HUES6 (cell line): ENCODE measurements around the gene OR10J1.
"Not testable (repeated sequence)": the region's sequence is repeated elsewhere in the genome, so short reads cannot be mapped to it uniquely, and the experiment has no call there.

Source experiments
- H3K27ac ChIP-seq: 2 replicates; pipeline ENCODE4 v1.7.0; 2013; ENCODE audit warnings: low read depth, mild to moderate bottlenecking, low read length, inconsistent platforms
- H3K27me3 ChIP-seq: 2 replicates; pipeline ENCODE4 v1.6.1; 2013; ENCODE audit warnings: low read length; ENCODE audit not compliant: control insufficient read depth, insufficient read depth
- H3K36me3 ChIP-seq: 2 replicates; pipeline ENCODE4 v1.6.1; 2013; ENCODE audit warnings: low read length; ENCODE audit not compliant: control insufficient read depth, insufficient read depth
- H3K4me1 ChIP-seq: 2 replicates; pipeline ENCODE4 v1.6.1; 2013; ENCODE audit warnings: low read length; ENCODE audit not compliant: control insufficient read depth, insufficient read depth
- H3K4me3 ChIP-seq: 2 replicates; pipeline ENCODE4 v1.5.1; 2013; ENCODE audit warnings: low read depth, low read length
- H3K9ac ChIP-seq: one replicate; pipeline ENCODE4 v1.6.1; 2013; ENCODE audit warnings: mild to moderate bottlenecking, low read length
- H3K9me3 ChIP-seq: 2 replicates; pipeline ENCODE4 v1.6.1; 2013; ENCODE audit warnings: low read depth, low read length; ENCODE audit not compliant: control insufficient read depth, insufficient read depth

OR10J1 gene

GRCh38 chr1:159443066-159443750 is 3.7 kb downstream of the OR10J1 start:
- no peak overlapping the region for H3K4me3 ChIP-seq
- H3K9me3 ChIP-seq: no peaks in the 10 kb centered on the region
- no peak overlapping the region for H3K9ac ChIP-seq
- H3K36me3 ChIP-seq: no peaks in the 10 kb centered on the region
- no peaks in the 10 kb centered on the region for H3K4me1 ChIP-seq
- no peak overlapping the region for H3K27ac ChIP-seq
- H3K27me3 ChIP-seq: no peaks in the 10 kb centered on the region

DNA sequence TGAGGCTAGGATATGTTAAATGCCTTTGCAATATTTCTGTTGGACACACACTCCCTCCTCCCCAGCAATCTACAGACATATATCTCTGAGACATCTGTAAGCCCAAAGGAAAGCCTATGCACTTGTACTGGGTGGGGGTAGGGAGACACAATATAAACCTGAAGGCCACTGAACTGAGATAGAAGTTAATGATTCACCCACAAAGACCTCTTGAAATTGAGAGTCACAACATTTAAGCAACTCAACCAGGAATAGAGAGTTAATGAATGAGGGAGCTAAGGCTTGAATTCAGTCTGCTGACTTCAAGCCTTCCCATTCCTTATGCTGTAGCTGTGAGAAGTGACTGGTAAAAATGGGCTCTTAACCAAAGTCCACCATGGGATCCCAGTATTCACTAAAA is 5.0 kb downstream of the OR10J1 start:
- peaks cover 3% of the 10 kb centered on the region; the same call in 1 of the 2 replicates for H3K9me3 ChIP-seq

GRCh38 chr1:159448181-159448580 is 8.7 kb downstream of the OR10J1 start:
- Histone ChIP-seq H3K9ac (no peak overlapping the region), H3K36me3 (no peaks in the 10 kb centered on the region), H3K4me3 (no peak overlapping the region), H3K27me3 (no peaks in the 10 kb centered on the region), H3K27ac (no peak overlapping the region), H3K9me3 (peaks cover 17% of the 10 kb centered on the region), H3K4me1 (no peaks in the 10 kb centered on the region)

More for the DNA sequence above, 5.0 kb downstream of the OR10J1 start:
- Histone ChIP-seq H3K36me3 (no peaks in the 10 kb centered on the region), H3K9ac (no peak overlapping the region), H3K27ac (no peak overlapping the region), H3K4me1 (no peaks in the 10 kb centered on the region), H3K4me3 (no peak overlapping the region), H3K27me3 (no peaks in the 10 kb centered on the region)

GRCh38 chr1:159449605-159450004 is 10.1 kb downstream of the OR10J1 start:
- H3K27me3 ChIP-seq, H3K36me3 ChIP-seq: not testable (repeated sequence)

DNA sequence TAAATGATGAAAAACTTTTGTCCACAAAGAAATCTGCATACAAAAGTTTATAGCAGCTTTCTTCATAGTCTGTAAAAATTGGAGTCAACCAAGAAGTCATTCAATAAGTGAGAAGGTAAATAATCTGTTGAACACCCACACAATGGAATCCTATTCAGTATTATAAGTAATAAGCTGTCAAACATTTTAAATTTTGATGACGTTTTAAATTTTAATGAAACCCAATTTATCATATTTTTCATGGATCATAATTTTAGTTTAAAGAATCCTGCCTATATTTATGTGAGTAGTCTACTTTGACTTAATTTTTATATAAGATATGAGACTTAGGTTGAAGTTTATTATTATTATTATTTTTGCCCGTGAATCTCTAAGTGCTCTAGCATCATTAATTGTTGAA is 20.0 kb downstream of the OR10J1 start:
- peaks cover 6% of the 10 kb centered on the region for H3K9me3 ChIP-seq
- no peak overlapping the region for H3K4me3 ChIP-seq
- no peak overlapping the region for H3K9ac ChIP-seq
- no peaks in the 10 kb centered on the region for H3K4me1 ChIP-seq
- H3K27ac ChIP-seq: no peak overlapping the region
- no peaks in the 10 kb centered on the region for H3K36me3 ChIP-seq
- no peaks in the 10 kb centered on the region for H3K27me3 ChIP-seq

More at GRCh38 chr1:159449605-159450004, 10.1 kb downstream of the OR10J1 start:
- peaks cover 17% of the 10 kb centered on the region for H3K9me3 ChIP-seq
- H3K9ac ChIP-seq, H3K4me3 ChIP-seq, H3K27ac ChIP-seq, H3K4me1 ChIP-seq: not testable (repeated sequence)

- no peak overlapping the region for H3K27ac ChIP-seq
- no peak overlapping the region for H3K4me3 ChIP-seq
- H3K9me3 ChIP-seq: peaks cover 6% of the 10 kb centered on the region
- H3K9ac ChIP-seq: no peak overlapping the region
- H3K36me3 ChIP-seq: no peaks in the 10 kb centered on the region
- H3K4me1 ChIP-seq: no peaks in the 10 kb centered on the region; the same call in 1 of the 2 replicates
- H3K27me3 ChIP-seq: no peaks in the 10 kb centered on the region
Measured at GRCh38 chr1:159465191-159465603, 25.7 kb downstream of the OR10J1 start.

GRCh38 chr1:159468321-159468720 is 28.8 kb downstream of the OR10J1 start:
- Histone ChIP-seq H3K4me1 (no peaks in the 10 kb centered on the region; the same call in 1 of the 2 replicates), H3K9ac (no peak overlapping the region), H3K27ac (no peak overlapping the region), H3K27me3 (no peaks in the 10 kb centered on the region), H3K4me3 (no peak overlapping the region), H3K36me3 (no peaks in the 10 kb centered on the region), H3K9me3 (no peaks in the 10 kb centered on the region)

- no peak overlapping the region for H3K27ac ChIP-seq
Measured at GRCh38 chr1:159469921-159470533, 30.5 kb downstream of the OR10J1 start.

DNA sequence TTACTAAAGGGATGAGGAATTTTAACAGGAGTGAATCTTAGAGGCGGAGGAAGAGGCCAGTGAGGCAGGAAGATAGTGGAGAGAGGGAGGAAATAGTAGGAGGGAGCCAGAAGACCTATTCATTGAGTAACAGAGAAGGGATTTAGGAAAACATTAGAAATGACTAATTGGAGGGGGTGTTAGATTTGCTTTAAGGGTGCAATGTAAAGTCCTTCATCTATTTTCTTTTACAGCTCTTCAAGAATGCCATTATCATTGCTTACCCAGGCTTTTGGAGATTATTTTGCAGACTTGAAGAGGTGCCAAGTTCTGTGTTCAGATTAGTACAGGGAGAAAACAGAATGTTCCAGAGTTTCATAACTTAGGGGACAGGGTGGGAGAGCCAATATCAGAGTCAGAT is 33.8 kb downstream of the OR10J1 start:
- H3K36me3 ChIP-seq: no peaks in the 10 kb centered on the region
- no peak overlapping the region for H3K4me3 ChIP-seq
- no peaks in the 10 kb centered on the region for H3K27me3 ChIP-seq
- H3K4me1 ChIP-seq: peaks cover 11% of the 10 kb centered on the region
- H3K9me3 ChIP-seq: no peaks in the 10 kb centered on the region
- H3K27ac ChIP-seq: no peak overlapping the region
- H3K9ac ChIP-seq: no peak overlapping the region

More at GRCh38 chr1:159469921-159470533, 30.5 kb downstream of the OR10J1 start:
- Histone ChIP-seq H3K4me3 (no peak overlapping the region), H3K9ac (no peak overlapping the region), H3K9me3 (no peaks in the 10 kb centered on the region), H3K4me1 (no peaks in the 10 kb centered on the region; the same call in 1 of the 2 replicates), H3K27me3 (no peaks in the 10 kb centered on the region), H3K36me3 (no peaks in the 10 kb centered on the region)

DNA sequence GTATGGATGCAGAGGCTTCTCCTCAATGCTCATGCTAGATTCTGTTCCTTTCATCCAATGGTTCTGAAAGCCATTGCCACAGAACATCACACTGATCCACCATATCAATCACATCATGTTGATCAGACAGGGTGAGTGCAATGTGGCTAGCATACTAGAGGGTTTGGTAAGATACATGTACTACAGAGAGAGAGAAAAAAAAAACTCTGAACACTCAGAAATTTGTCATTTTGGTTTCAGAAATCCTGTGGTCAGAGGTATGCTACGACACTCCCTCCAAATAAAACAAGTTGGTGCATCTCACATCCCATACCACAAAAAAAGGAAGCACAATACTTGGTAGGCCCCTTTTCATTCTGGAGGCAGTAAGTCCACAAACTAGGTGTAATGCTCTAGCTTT is 35.4 kb downstream of the OR10J1 start:
- Histone ChIP-seq H3K9me3 (no peaks in the 10 kb centered on the region), H3K27ac (no peak overlapping the region), H3K27me3 (no peaks in the 10 kb centered on the region), H3K36me3 (no peaks in the 10 kb centered on the region), H3K9ac (no peak overlapping the region), H3K4me1 (peaks cover 11% of the 10 kb centered on the region), H3K4me3 (no peak overlapping the region)

- Histone ChIP-seq H3K9ac (no peak overlapping the region), H3K9me3 (peaks cover 7% of the 10 kb centered on the region; the same call in 1 of the 2 replicates), H3K27me3 (no peaks in the 10 kb centered on the region), H3K4me1 (no peaks in the 10 kb centered on the region), H3K4me3 (no peak overlapping the region), H3K36me3 (no peaks in the 10 kb centered on the region), H3K27ac (no peak overlapping the region)
Measured at GRCh38 chr1:159483501-159483900, 44.0 kb downstream of the OR10J1 start.
